Ovary (tissue), 9 donors: Measurements from ENCODE around the gene CARMIL3. TPM values are rescaled to one million over a fixed set of nuclear protein-coding genes. Genes with fewer than 3 reads are reported as not detected.

Experiments used
- DNase-seq, 5 donors: peaks; one replicate each; pipeline ENCODE4 v3.0.0-alpha.2; 2019 to 2020
- H3K27ac ChIP-seq, 2 donors: fragments of 200-600 bp; one replicate each; pipeline versions ENCODE4 v1.5.1 to v1.8.0; 2019 to 2022
- H3K27me3 ChIP-seq: fragments of 200-600 bp; one replicate; pipeline ENCODE4 v1.8.0; 2022
- H3K36me3 ChIP-seq: fragments of 200-600 bp; sonication (generic); one replicate; pipeline ENCODE4 v1.5.1; 2019
- H3K4me1 ChIP-seq: one replicate; pipeline ENCODE4 v1.8.1; 2013; ENCODE audit warnings: mild to moderate bottlenecking, moderate library complexity; ENCODE audit not compliant: insufficient read depth
- H3K4me3 ChIP-seq: fragments of 200-600 bp; sonication (generic); one replicate; pipeline ENCODE4 v1.5.1; 2017
- H3K9me3 ChIP-seq, 2 donors: fragments of 200-600 bp in 1 of 2; sonication (generic) in 1 of 2; one replicate each; pipeline versions ENCODE4 v1.5.1 to v1.8.1; 2013 to 2019; ENCODE audit warnings: mild to moderate bottlenecking in 1 of 2, moderate library complexity in 1 of 2
- EP300 ChIP-seq: sonication (generic); formaldehyde crosslinking; IDR thresholded peaks from one replicate; pipeline ENCODE4 v1.6.1; 2017; ENCODE audit warnings: antibody characterized with exemption
- POLR2A ChIP-seq: fragments of 450-650 bp; IDR thresholded peaks from one replicate; pipeline ENCODE4 v1.6.1; 2017; ENCODE audit warnings: antibody characterized with exemption, mild to moderate bottlenecking, moderate library complexity
- WGBS, 3 donors: extraction: QIAGEN DNeasy Blood & Tissue Kit in 1 of 3; methylation state at CpG; one replicate each; pipeline versions ENCODE4 v1.1.5 to v1.1.7; 2013 to 2017; 5-methylcytosine and 5-hydroxymethylcytosine counted together
- intact Hi-C, 4 donors: fragments of 100-400 bp; cut with DNase I; formaldehyde crosslinking; loops; one replicate each; pipeline versions ENCODE4 v1.11.0 to v1.15.1; 2022 to 2023
- polyA plus RNA-seq, 2 donors: library from polyadenylated mRNA; stranded (reverse); fragments of 200-250 nt in 1 of 2; fragments of 350-450 nt in 1 of 2; fragmentation: Illumina TruSeq in 1 of 2; extraction: RNeasy Lipid Tissue Mini Kit (QIAGEN cat#74804) in 1 of 2; gene quantifications; one replicate each; pipeline ENCODE4 v1.2.3, GENCODE V29; 2013 to 2014
- total RNA-seq, 7 donors: library from RNA; depleted of rRNA in 2 of 7; stranded (reverse); fragments of >200 nt in 2 of 7; fragmentation: NEBNext Ultra II Directional in 3 of 7; extraction: Animal tissue kit (Norgen Biotek cat#: 25700) in 3 of 7; gene quantifications; one replicate each; pipeline versions ENCODE4 v1.1.0 to v1.2.4, GENCODE V29; 2016 to 2023
- TF ChIP-seq, protein P1 (sequence below), 3 donors: fragments of 450-650 bp in 2 of 3; fragments of 200-600 bp in 1 of 3; IDR thresholded peaks; one replicate each; pipeline versions ENCODE4 v1.5.1 to v1.8.0; 2016 to 2022; ENCODE audit warnings: antibody characterized with exemption in 3 of 3, mild to moderate bottlenecking in 1 of 3
- donor health status: DM: no; HTN: no; CAD: no; lungs with moderate emphysema.
- donor health status: DM: no; HTN: no; CAD: no.
- donor health status: Bipolar disorder and iron deficiency.
- donor health status: DM: yes; HTN: yes; CAD: no.
- donor health status: DM: no; HTN: no; CAD: no.
- donor health status: DM: yes; HTN: yes; CAD: no.

Gene CARMIL3
- total and polyA plus RNA-seq, 9 donors: 0.08 to 1.3 (median 0.25) TPM; not detected in 1

DNA sequence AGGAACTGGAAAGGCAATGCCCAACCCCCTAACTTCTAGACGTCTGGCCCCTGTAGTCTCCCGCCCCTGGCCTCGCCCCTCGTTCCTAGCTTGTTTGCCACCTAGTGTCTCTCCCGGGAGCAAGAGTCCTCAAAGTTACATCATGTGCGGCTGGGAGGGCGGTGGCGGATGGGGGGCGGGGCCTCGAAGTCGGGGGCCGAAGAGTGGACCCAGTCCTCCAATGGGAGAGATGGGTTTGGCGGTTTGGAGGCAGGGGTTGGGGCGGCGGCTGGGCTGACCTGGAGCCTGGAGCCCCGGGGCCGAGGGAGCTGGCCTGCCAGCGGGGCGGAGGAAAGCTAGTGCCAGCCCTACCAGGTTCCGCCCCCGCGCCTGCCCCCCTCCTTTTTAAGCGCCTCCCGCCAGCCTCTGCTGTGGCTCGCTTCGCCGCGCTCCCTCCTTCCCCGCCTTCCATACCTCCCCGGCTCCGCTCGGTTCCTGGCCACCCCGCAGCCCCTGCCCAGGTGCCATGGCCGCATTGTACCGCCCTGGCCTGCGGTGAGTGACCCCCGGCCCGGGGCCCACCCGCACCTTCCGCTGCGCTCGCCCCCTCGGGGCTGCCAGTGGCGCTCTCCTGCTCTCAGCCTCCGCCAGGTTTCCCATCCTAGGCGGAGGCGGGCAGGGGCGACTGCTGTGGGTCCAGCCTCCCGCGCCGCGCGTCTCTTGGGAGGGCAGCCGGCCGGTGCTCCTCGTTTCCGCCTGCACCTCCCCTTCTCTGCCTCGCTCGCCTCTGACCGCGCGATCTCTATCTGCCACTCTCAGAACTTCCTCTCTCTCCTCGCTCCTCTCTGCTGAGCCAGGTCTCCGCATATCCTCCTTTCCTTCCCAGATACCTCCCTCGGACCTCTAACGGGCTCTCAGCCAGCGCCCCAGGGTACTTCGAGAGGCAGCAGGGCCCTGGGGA, 42.4 kb downstream of the CARMIL3 start, which contains the start of gene PCK2:
TSS of gene PCK2 (plus strand) at position 411 of the 940 bp plus-strand sequence. CDS start at position 506, 95 bp downstream.
- peak within 1 kb of the TSS; percentile 63 for H3K4me3 ChIP-seq
- TF ChIP-seq, protein P1, sequence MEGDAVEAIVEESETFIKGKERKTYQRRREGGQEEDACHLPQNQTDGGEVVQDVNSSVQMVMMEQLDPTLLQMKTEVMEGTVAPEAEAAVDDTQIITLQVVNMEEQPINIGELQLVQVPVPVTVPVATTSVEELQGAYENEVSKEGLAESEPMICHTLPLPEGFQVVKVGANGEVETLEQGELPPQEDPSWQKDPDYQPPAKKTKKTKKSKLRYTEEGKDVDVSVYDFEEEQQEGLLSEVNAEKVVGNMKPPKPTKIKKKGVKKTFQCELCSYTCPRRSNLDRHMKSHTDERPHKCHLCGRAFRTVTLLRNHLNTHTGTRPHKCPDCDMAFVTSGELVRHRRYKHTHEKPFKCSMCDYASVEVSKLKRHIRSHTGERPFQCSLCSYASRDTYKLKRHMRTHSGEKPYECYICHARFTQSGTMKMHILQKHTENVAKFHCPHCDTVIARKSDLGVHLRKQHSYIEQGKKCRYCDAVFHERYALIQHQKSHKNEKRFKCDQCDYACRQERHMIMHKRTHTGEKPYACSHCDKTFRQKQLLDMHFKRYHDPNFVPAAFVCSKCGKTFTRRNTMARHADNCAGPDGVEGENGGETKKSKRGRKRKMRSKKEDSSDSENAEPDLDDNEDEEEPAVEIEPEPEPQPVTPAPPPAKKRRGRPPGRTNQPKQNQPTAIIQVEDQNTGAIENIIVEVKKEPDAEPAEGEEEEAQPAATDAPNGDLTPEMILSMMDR (IDR thresholded peaks at IDR 0.05): peak in 1 of 3 donors; percentile 52
- TF ChIP-seq EP300: no peak
- peak; percentile 48 for TF ChIP-seq POLR2A
- H3K9me3 ChIP-seq: no peaks in the 10 kb centered on the region
- intact Hi-C loops: loop anchor here in 1 of 4 donors (10.0 kb wide), 1 partner anchor 109 kb away; the partner anchor contains the start of gene DHRS4L2
- no peaks in the 10 kb centered on the region for H3K36me3 ChIP-seq
- 1% methylated on average over 62 to 68 of the region's 68 CpGs for WGBS, 3 donors
- peak within 1 kb of the TSS; percentile 40 to 46 for H3K27ac ChIP-seq
- H3K27me3 ChIP-seq: no peaks in the 10 kb centered on the region
- peaks cover 3% of the 10 kb centered on the region for H3K4me1 ChIP-seq
- DNase-seq: peak; percentile 75 to 88 (median 81)

DNA sequence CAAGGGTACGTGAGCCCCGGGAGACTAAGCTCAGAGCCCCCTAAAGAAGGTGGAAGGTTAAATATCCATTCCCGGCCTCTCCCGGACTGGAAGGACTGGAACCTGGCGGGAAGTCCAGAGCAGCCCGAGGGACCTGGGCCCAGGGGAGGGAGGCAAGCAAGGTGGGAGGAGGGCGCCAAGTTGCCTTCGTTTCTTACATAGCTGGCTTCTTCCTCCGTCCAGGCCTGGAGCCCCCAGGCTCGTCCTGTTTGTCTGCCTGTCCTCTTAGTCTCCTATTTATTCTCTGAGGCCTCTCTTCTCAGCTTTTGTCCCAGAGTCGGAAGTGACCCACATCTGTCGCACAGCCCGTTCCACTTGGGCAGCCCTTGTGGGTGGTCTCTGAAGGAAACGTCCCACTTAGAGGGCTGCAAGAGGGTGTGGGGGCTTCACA, 43.0 kb downstream of the CARMIL3 start:
- intact Hi-C loops: loop anchor here in 1 of 4 donors (10.0 kb wide), 1 partner anchor 110 kb away; the partner anchor contains the start of gene DHRS4L2
- Histone ChIP-seq H3K27me3 (no peaks in the 10 kb centered on the region), H3K4me3 (peak overlapping the region; percentile 63), H3K27ac (peak overlapping the region; percentile 40 to 46), H3K9me3 (no peaks in the 10 kb centered on the region), H3K4me1 (peaks cover 3% of the 10 kb centered on the region), H3K36me3 (no peaks in the 10 kb centered on the region)
- peak in 1 of 5 donors; percentile 31 for DNase-seq
- WGBS, 3 donors: 27 to 32% (median 32%) methylated on average over 14 of the region's 14 CpGs
- TF ChIP-seq EP300 (no peak), POLR2A (no peak)
- TF ChIP-seq, protein P1 (IDR thresholded peaks at IDR 0.05): no peak

GRCh38 chr14:24095271-24096068, 43.7 kb downstream of the CARMIL3 start:
- TF ChIP-seq POLR2A (no peak), EP300 (no peak)
- TF ChIP-seq, protein P1 (IDR thresholded peaks at IDR 0.05): no peak
- DNase-seq: peak in 2 of 5 donors; percentile 30 to 31

More at GRCh38 chr14:24095271-24096068, 43.7 kb downstream of the CARMIL3 start:
- Histone ChIP-seq H3K36me3 (no peaks in the 10 kb centered on the region), H3K4me1 (peaks cover 3% of the 10 kb centered on the region), H3K9me3 (no peaks in the 10 kb centered on the region), H3K4me3 (peak overlapping the region; percentile 63), H3K27ac (no peak overlapping the region), H3K27me3 (no peaks in the 10 kb centered on the region)
- intact Hi-C loops: loop anchor here in 1 of 4 donors (10.0 kb wide), 1 partner anchor 111 kb away; the partner anchor contains the start of gene DHRS4L2
- WGBS, 3 donors: 70 to 81% (median 74%) methylated on average over 12 of the region's 12 CpGs
